ENCODE results near the gene CCDC200.

Gene CCDC200

GRCh38 chr17:43175213-43176118, 53.0 kb downstream of the CCDC200 start:
- TF ChIP-seq CTCF (IDR thresholded peaks at IDR 0.05) = no peak

GRCh38 chr17:43171586-43172487, 56.6 kb downstream of the CCDC200 start:
- no peak for TF ChIP-seq CTCF (IDR thresholded peaks at IDR 0.05)

Measured in LNCAP (cell line).